ENCODE measurements around the gene CDKN1B.

DNA sequence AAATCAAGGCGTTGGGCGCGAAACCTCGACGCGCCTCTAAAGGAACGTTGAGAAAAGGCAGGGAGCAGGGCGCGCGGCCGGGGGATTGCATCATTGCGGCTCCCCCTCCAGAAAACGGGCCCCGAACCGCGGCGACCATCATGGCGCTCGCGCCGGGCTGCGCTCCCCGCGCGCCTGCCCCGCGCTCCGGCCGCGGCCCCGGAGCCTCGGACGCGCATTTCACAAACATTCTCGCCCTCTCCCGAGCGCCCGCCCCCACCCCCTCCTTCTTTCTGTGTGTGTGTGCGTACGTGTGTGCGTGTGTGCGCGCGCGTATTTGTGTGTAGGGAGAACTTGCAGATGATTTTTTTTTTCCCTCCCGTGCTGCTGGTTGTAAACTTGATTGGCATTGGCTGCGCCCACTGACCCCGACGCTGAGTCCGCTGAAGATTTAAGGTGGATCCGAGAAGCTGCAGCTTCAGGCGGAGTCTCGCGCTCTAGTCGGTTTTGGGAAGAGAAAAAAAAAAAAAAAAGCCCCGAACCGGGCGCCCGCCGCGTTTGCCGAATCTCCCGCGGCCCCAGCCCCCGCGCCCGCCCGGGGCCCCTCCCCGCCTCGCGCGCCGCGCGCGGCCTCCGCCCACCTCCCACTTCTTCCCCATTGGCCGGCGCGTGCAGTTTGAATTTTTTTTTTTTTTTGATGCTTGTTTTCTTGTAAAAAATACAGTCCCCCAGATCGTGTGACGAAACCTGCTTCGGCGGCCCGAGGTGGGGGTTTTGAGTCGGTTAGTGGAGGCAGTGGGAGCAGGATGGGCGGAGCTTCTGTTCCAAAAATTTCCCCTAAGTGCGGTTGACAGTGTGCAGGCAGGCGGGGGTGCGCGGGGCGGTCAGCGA, 8.2 kb downstream of the CDKN1B start:
- TF ChIP-seq, protein P1, sequence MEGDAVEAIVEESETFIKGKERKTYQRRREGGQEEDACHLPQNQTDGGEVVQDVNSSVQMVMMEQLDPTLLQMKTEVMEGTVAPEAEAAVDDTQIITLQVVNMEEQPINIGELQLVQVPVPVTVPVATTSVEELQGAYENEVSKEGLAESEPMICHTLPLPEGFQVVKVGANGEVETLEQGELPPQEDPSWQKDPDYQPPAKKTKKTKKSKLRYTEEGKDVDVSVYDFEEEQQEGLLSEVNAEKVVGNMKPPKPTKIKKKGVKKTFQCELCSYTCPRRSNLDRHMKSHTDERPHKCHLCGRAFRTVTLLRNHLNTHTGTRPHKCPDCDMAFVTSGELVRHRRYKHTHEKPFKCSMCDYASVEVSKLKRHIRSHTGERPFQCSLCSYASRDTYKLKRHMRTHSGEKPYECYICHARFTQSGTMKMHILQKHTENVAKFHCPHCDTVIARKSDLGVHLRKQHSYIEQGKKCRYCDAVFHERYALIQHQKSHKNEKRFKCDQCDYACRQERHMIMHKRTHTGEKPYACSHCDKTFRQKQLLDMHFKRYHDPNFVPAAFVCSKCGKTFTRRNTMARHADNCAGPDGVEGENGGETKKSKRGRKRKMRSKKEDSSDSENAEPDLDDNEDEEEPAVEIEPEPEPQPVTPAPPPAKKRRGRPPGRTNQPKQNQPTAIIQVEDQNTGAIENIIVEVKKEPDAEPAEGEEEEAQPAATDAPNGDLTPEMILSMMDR (conservative IDR thresholded peaks at IDR 0.05; ENCODE audit: low read depth, low read length): no peak
- TF ChIP-seq EZH2 (IDR thresholded peaks at IDR 0.05; ENCODE audit: borderline replicate concordance, low read depth, low read length, poor library complexity, severe bottlenecking): no peak
